ENCODE data around the gene RAB1A. TPM values are rescaled to one million over a fixed set of nuclear protein-coding genes. Genes with fewer than 3 reads are reported as not detected.
"Not testable (repeated sequence)": the region's sequence is repeated elsewhere in the genome, so short reads cannot be mapped to it uniquely, and the experiment has no call there.

RAB1A gene
- total and polyA plus RNA-seq, 2 experiments from 2014 or later: 47.1 to 233 TPM

- Histone ChIP-seq H3K4me1 (ENCODE audit: low read depth) (peaks cover 3% of the 10 kb centered on the region), H3K27me3 (no peaks in the 10 kb centered on the region), H3K27ac (no peak overlapping the region), H3K9me3 (ENCODE audit: low read depth) (no peaks in the 10 kb centered on the region), H3K36me3 (no peaks in the 10 kb centered on the region), H3K4me3 (no peak overlapping the region)
- no peak for DNase-seq (ENCODE audit: low read depth in 1 of 2, low spot score in 1 of 2)
- no peak for TF ChIP-seq CTCF (IDR thresholded peaks at IDR 0.05; ENCODE audit: low read depth, low read length)
Observed at GRCh38 chr2:65159261-65159660, 29.4 kb upstream of the RAB1A start.

GRCh38 chr2:65158557-65158956 is 28.7 kb upstream of the RAB1A start:
- Histone ChIP-seq H3K27ac (no peak overlapping the region), H3K27me3 (no peaks in the 10 kb centered on the region), H3K4me3 (no peak overlapping the region), H3K36me3 (no peaks in the 10 kb centered on the region), H3K9me3 (ENCODE audit: low read depth) (no peaks in the 10 kb centered on the region), H3K4me1 (ENCODE audit: low read depth) (no peaks in the 10 kb centered on the region)
- TF ChIP-seq CTCF (IDR thresholded peaks at IDR 0.05; ENCODE audit: low read depth, low read length): no peak
- no peak for DNase-seq (ENCODE audit: low read depth in 1 of 2, low spot score in 1 of 2)

- not testable (repeated sequence) for H3K36me3 ChIP-seq; H3K4me3 ChIP-seq; H3K9me3 ChIP-seq (ENCODE audit: low read depth); H3K27me3 ChIP-seq; H3K4me1 ChIP-seq (ENCODE audit: low read depth); H3K27ac ChIP-seq; DNase-seq (ENCODE audit: low read depth in 1 of 2, low spot score in 1 of 2)
Observed at GRCh38 chr2:65157856-65158255, 27.9 kb upstream of the RAB1A start.

- Histone ChIP-seq H3K4me1 (ENCODE audit: low read depth) (no peaks in the 10 kb centered on the region), H3K27ac (no peak overlapping the region), H3K4me3 (no peak overlapping the region), H3K36me3 (no peaks in the 10 kb centered on the region), H3K9me3 (ENCODE audit: low read depth) (no peaks in the 10 kb centered on the region), H3K27me3 (no peaks in the 10 kb centered on the region)
- DNase-seq (ENCODE audit: low read depth in 1 of 2, low spot score in 1 of 2): no peak
- no peak for TF ChIP-seq CTCF (IDR thresholded peaks at IDR 0.05; ENCODE audit: low read depth, low read length)
Observed at GRCh38 chr2:65156041-65156440, 26.1 kb upstream of the RAB1A start.

GRCh38 chr2:65153515-65153914 is 23.6 kb upstream of the RAB1A start:
- no peaks in the 10 kb centered on the region for H3K27me3 ChIP-seq
- no peaks in the 10 kb centered on the region for H3K4me1 ChIP-seq (ENCODE audit: low read depth)
- H3K4me3 ChIP-seq: no peak overlapping the region
- H3K36me3 ChIP-seq: no peaks in the 10 kb centered on the region
- TF ChIP-seq CTCF (IDR thresholded peaks at IDR 0.05; ENCODE audit: low read depth, low read length): no peak
- H3K9me3 ChIP-seq (ENCODE audit: low read depth): no peaks in the 10 kb centered on the region
- DNase-seq (ENCODE audit: low read depth in 1 of 2, low spot score in 1 of 2): no peak
- H3K27ac ChIP-seq: no peak overlapping the region

- no peak for DNase-seq (ENCODE audit: low read depth in 1 of 2, low spot score in 1 of 2)
- Histone ChIP-seq H3K4me1 (ENCODE audit: low read depth) (no peaks in the 10 kb centered on the region), H3K27ac (no peak overlapping the region), H3K4me3 (no peak overlapping the region), H3K9me3 (ENCODE audit: low read depth) (no peaks in the 10 kb centered on the region), H3K36me3 (no peaks in the 10 kb centered on the region), H3K27me3 (no peaks in the 10 kb centered on the region)
- no peak for TF ChIP-seq CTCF (IDR thresholded peaks at IDR 0.05; ENCODE audit: low read depth, low read length)
Observed at GRCh38 chr2:65146078-65146477, 16.2 kb upstream of the RAB1A start.

Data from cardiac muscle cell (in vitro differentiated cells and primary cell).